NCI-H1694 (cell line): ENCODE results near the gene SP140L.
"Not testable (repeated sequence)": the region's sequence is repeated elsewhere in the genome, so short reads cannot be mapped to it uniquely, and the experiment has no call there.

ENCODE experiments used
- DNase-seq: peaks from one replicate; lab custom pipeline; 2025; lab: John Stamatoyannopoulos, UW

The SP140L gene

GRCh38 chr2:230419181-230419580, 92.2 kb downstream of the SP140L start:
- DNase-seq = no peak

- DNase-seq = no peak
Observed at GRCh38 chr2:230422149-230422548, 95.2 kb downstream of the SP140L start.

GRCh38 chr2:230423851-230424458, 97.0 kb downstream of the SP140L start:
- DNase-seq = no peak

- DNase-seq = no peak
Observed at GRCh38 chr2:230425377-230425776, 98.4 kb downstream of the SP140L start.

GRCh38 chr2:230429513-230429912, 102.5 kb downstream of the SP140L start:
- no peak for DNase-seq

- DNase-seq = no peak
Observed at GRCh38 chr2:230430957-230431910, 104.2 kb downstream of the SP140L start.

- DNase-seq = no peak
Observed at GRCh38 chr2:230434677-230435324, 107.8 kb downstream of the SP140L start.

- DNase-seq = no peak
Observed at GRCh38 chr2:230435431-230435830, 108.4 kb downstream of the SP140L start.

- not testable (repeated sequence) for DNase-seq
Observed at GRCh38 chr2:230439121-230439520, 112.1 kb downstream of the SP140L start.

GRCh38 chr2:230439590-230439989, 112.6 kb downstream of the SP140L start:
- no peak for DNase-seq

- no peak for DNase-seq
Observed at GRCh38 chr2:230441227-230441897, 114.4 kb downstream of the SP140L start.

- no peak for DNase-seq
Observed at GRCh38 chr2:230443541-230443940, 116.5 kb downstream of the SP140L start.

GRCh38 chr2:230444832-230445231, 117.8 kb downstream of the SP140L start:
- no peak for DNase-seq

GRCh38 chr2:230447036-230447435, 120.0 kb downstream of the SP140L start:
- DNase-seq = no peak

- DNase-seq = no peak
Observed at GRCh38 chr2:230447455-230448451, 120.8 kb downstream of the SP140L start.

- no peak for DNase-seq
Observed at GRCh38 chr2:230449901-230450467, 123.0 kb downstream of the SP140L start.

- no peak for DNase-seq
Observed at GRCh38 chr2:230453006-230453405, 126.0 kb downstream of the SP140L start.
